OCI-LY3 (cell line): Measurements from ENCODE around the gene C10orf105.

Source experiments
- H2AFZ ChIP-seq: fragments of 200-600, 300-600 bp; shearing (Covaris generic); 2 replicates; pipeline ENCODE4 v1.6.0; 2014; ENCODE audit warnings: antibody characterized with exemption, low read depth, low read length
- H3K27ac ChIP-seq: fragments of 200-600, 300-600 bp; sonication (generic); 2 replicates; pipeline ENCODE4 v1.5.1; 2014; ENCODE audit warnings: mild to moderate bottlenecking, low read length, moderate library complexity, mixed read lengths
- H3K27me3 ChIP-seq: fragments of 200-600, 300-600 bp; sonication (generic); 2 replicates; pipeline ENCODE4 v1.6.1; 2014; ENCODE audit warnings: low read depth, low read length, mixed read lengths
- H3K36me3 ChIP-seq: fragments of 200-600, 300-600 bp; sonication (generic); replicated peaks from 2 replicates; pipeline ENCODE3; 2014; ENCODE audit warnings: low read depth, low read length, mixed read lengths
- H3K4me1 ChIP-seq: fragments of 300-600, 200-600 bp; sonication (generic); 2 replicates; pipeline ENCODE4 v1.6.1; 2014; ENCODE audit warnings: low read length, mixed read lengths
- H3K4me2 ChIP-seq: fragments of 200-600, 300-600 bp; sonication (generic); 2 replicates; pipeline ENCODE4 v1.6.1; 2014; ENCODE audit warnings: low read length, mixed read lengths
- H3K4me3 ChIP-seq: fragments of 300-600, 200-600 bp; sonication (generic); 2 replicates; pipeline ENCODE4 v1.5.1; 2014; ENCODE audit warnings: antibody characterized with exemption, mild to moderate bottlenecking, low read length, moderate library complexity
- H3K79me2 ChIP-seq: fragments of 300-600, 200-600 bp; shearing (Covaris generic); 2 replicates; pipeline ENCODE4 v1.6.1; 2014; ENCODE audit warnings: mild to moderate bottlenecking, low read length, mixed read lengths
- H3K9ac ChIP-seq: fragments of 300-600, 200-600 bp; shearing (Covaris generic); 2 replicates; pipeline ENCODE4 v1.6.0; 2014; ENCODE audit warnings: mild to moderate bottlenecking, low read length, moderate library complexity
- H3K9me3 ChIP-seq: fragments of 200-600, 300-600 bp; shearing (Covaris generic); 2 replicates; pipeline ENCODE4 v1.6.1; 2014; ENCODE audit warnings: low read length, mixed read lengths; ENCODE audit not compliant: insufficient read depth
- H4K20me1 ChIP-seq: fragments of 200-600, 300-600 bp; sonication (generic); 2 replicates; pipeline ENCODE4 v1.6.1; 2016; ENCODE audit warnings: low read length, mixed read lengths; ENCODE audit not compliant: insufficient read depth
- CTCF ChIP-seq: fragments of 200-600, 300-600 bp; sonication (generic); IDR thresholded peaks from 2 replicates; pipeline ENCODE4 v1.5.1; 2014; ENCODE audit warnings: antibody characterized with exemption, low read length, low read depth
- EZH2phosphoT487 ChIP-seq: fragments of 200-600 bp; shearing (Covaris generic); IDR thresholded peaks from 2 replicates; pipeline ENCODE4 v1.6.1; 2018; ENCODE audit warnings: antibody characterized with exemption, mixed run types, low read depth

Gene C10orf105

GRCh38 chr10:71708301-71708703, 11.3 kb downstream of the C10orf105 start:
- Histone ChIP-seq H3K9ac (no peak overlapping the region), H3K4me1 (peaks cover 38% of the 10 kb centered on the region), H3K27ac (no peak overlapping the region), H3K4me2 (peak overlapping the region; percentile 67), H3K79me2 (no peaks in the 10 kb centered on the region), H3K36me3 (no peaks in the 10 kb centered on the region), H4K20me1 (no peaks in the 10 kb centered on the region), H3K9me3 (no peaks in the 10 kb centered on the region), H3K27me3 (no peaks in the 10 kb centered on the region), H3K4me3 (peak overlapping the region; percentile 44), H2AFZ (peak overlapping the region; percentile 47; the same call in 1 of the 2 replicates)
- TF ChIP-seq CTCF (peak; percentile 89), EZH2phosphoT487 (no peak)

- H3K36me3 ChIP-seq, result no peaks in the 10 kb centered on the region
- H3K27ac ChIP-seq, result no peak overlapping the region
- H2AFZ ChIP-seq, result no peak overlapping the region
- no peak overlapping the region for H3K9ac ChIP-seq
- H4K20me1 ChIP-seq, result no peaks in the 10 kb centered on the region
- H3K4me2 ChIP-seq, result no peak overlapping the region
- peaks cover 28% of the 10 kb centered on the region for H3K4me1 ChIP-seq
- no peaks in the 10 kb centered on the region for H3K9me3 ChIP-seq
- no peak overlapping the region for H3K4me3 ChIP-seq
- no peaks in the 10 kb centered on the region for H3K27me3 ChIP-seq
- no peaks in the 10 kb centered on the region for H3K79me2 ChIP-seq
- TF ChIP-seq CTCF (no peak), EZH2phosphoT487 (no peak)
Measured at GRCh38 chr10:71707240-71707789, 12.3 kb downstream of the C10orf105 start.

GRCh38 chr10:71706216-71707121, 13.1 kb downstream of the C10orf105 start:
- TF ChIP-seq CTCF (no peak), EZH2phosphoT487 (no peak)
- H3K4me2 ChIP-seq, result no peak overlapping the region
- H4K20me1 ChIP-seq, result no peaks in the 10 kb centered on the region
- no peak overlapping the region for H2AFZ ChIP-seq
- H3K9ac ChIP-seq, result no peak overlapping the region
- no peaks in the 10 kb centered on the region for H3K79me2 ChIP-seq
- H3K36me3 ChIP-seq, result no peaks in the 10 kb centered on the region
- no peaks in the 10 kb centered on the region for H3K27me3 ChIP-seq
- H3K4me3 ChIP-seq, result no peak overlapping the region
- peaks cover 28% of the 10 kb centered on the region for H3K4me1 ChIP-seq
- no peaks in the 10 kb centered on the region for H3K9me3 ChIP-seq
- H3K27ac ChIP-seq, result no peak overlapping the region

- H4K20me1 ChIP-seq, result no peaks in the 10 kb centered on the region
- peaks cover 28% of the 10 kb centered on the region for H3K4me1 ChIP-seq
- H3K9me3 ChIP-seq, result no peaks in the 10 kb centered on the region
- no peak overlapping the region for H3K4me3 ChIP-seq
- no peak overlapping the region for H2AFZ ChIP-seq
- H3K9ac ChIP-seq, result no peak overlapping the region
- H3K36me3 ChIP-seq, result no peaks in the 10 kb centered on the region
- no peak overlapping the region for H3K4me2 ChIP-seq
- no peaks in the 10 kb centered on the region for H3K27me3 ChIP-seq
- TF ChIP-seq EZH2phosphoT487, result no peak
- TF ChIP-seq CTCF, result no peak
- no peaks in the 10 kb centered on the region for H3K79me2 ChIP-seq
- H3K27ac ChIP-seq, result no peak overlapping the region
Measured at GRCh38 chr10:71705582-71705981, 14.0 kb downstream of the C10orf105 start.
